Cardiac muscle cell (in vitro differentiated cells and primary cell): Measurements from ENCODE around the gene CACNA1S. TPM values are rescaled to one million over a fixed set of nuclear protein-coding genes. Genes with fewer than 3 reads are reported as not detected.

ENCODE experiments used
- DNase-seq, 2 donors: peaks; one replicate each; pipeline versions ENCODE4 v3.0.0 to v3.0.0-alpha.2; 2010 to 2017; ENCODE audit warnings: low read depth in 1 of 2, low spot score in 1 of 2
- H3K27ac ChIP-seq: fragments of 200-600 bp; sonication (generic); 2 replicates; pipeline ENCODE4 v1.5.1; 2016
- H3K27me3 ChIP-seq: fragments of 200-600 bp; sonication (generic); 2 replicates; pipeline ENCODE4 v1.6.0; 2016; ENCODE audit warnings: control low read depth
- H3K36me3 ChIP-seq: fragments of 200-600 bp; sonication (generic); 2 replicates; pipeline ENCODE4 v1.5.1; 2016; ENCODE audit warnings: control low read depth
- H3K4me1 ChIP-seq: fragments of 200-600 bp; sonication (generic); 2 replicates; pipeline ENCODE4 v1.8.1; 2017; ENCODE audit warnings: low read depth, mild to moderate bottlenecking, mixed run types
- H3K4me3 ChIP-seq: fragments of 200-600 bp; sonication (generic); 2 replicates; pipeline ENCODE4 v1.5.1; 2016; ENCODE audit warnings: mild to moderate bottlenecking
- H3K9me3 ChIP-seq: fragments of 200-600 bp; sonication (generic); 2 replicates; pipeline ENCODE4 v1.5.1; 2017; ENCODE audit warnings: low read depth, mild to moderate bottlenecking, control low read depth
- CTCF ChIP-seq: IDR thresholded peaks from 2 replicates; pipeline ENCODE4 v1.5.1; 2012; ENCODE audit warnings: low read depth, mild to moderate bottlenecking, low read length
- polyA plus RNA-seq: library from polyadenylated mRNA; unstranded; fragments of >200 nt; fragmentation: Nextera tagmentation; extraction: Ambion mirVana; gene quantifications from 2 replicates; pipeline ENCODE4 v1.2.1, GENCODE V29; 2016
- total RNA-seq: library from RNA; depleted of rRNA; stranded (reverse); fragments of >200 nt; gene quantifications from 2 replicates; pipeline ENCODE4 v1.2.3, GENCODE V29; 2016

The CACNA1S gene
- total and polyA plus RNA-seq, 2 experiments from 2014 or later: 0.30 TPM; not detected in 1

- no peaks in the 10 kb centered on the region for H3K9me3 ChIP-seq
- TF ChIP-seq CTCF: no peak
- H3K4me3 ChIP-seq: no peak overlapping the region
- no peak for DNase-seq
- no peaks in the 10 kb centered on the region for H3K4me1 ChIP-seq
- no peaks in the 10 kb centered on the region for H3K27me3 ChIP-seq
- peaks cover 65% of the 10 kb centered on the region for H3K36me3 ChIP-seq
- H3K27ac ChIP-seq: no peak overlapping the region
Measured at GRCh38 chr1:201145816-201146215, 33.6 kb upstream of the CACNA1S start.

- Histone ChIP-seq H3K4me1 (no peaks in the 10 kb centered on the region), H3K4me3 (no peak overlapping the region), H3K27ac (no peak overlapping the region), H3K27me3 (no peaks in the 10 kb centered on the region), H3K36me3 (peaks cover 59% of the 10 kb centered on the region), H3K9me3 (no peaks in the 10 kb centered on the region)
- no peak for TF ChIP-seq CTCF
- no peak for DNase-seq
Measured at GRCh38 chr1:201145132-201145531, 32.9 kb upstream of the CACNA1S start.

- DNase-seq: no peak
- Histone ChIP-seq H3K9me3 (no peaks in the 10 kb centered on the region), H3K36me3 (peaks cover 55% of the 10 kb centered on the region), H3K4me1 (no peaks in the 10 kb centered on the region), H3K27me3 (no peaks in the 10 kb centered on the region), H3K4me3 (no peak overlapping the region), H3K27ac (no peak overlapping the region)
- TF ChIP-seq CTCF: no peak
Measured at GRCh38 chr1:201144701-201145100, 32.5 kb upstream of the CACNA1S start.

GRCh38 chr1:201143726-201144635, 31.8 kb upstream of the CACNA1S start:
- peaks cover 50% of the 10 kb centered on the region for H3K36me3 ChIP-seq

More at GRCh38 chr1:201143726-201144635, 31.8 kb upstream of the CACNA1S start:
- Histone ChIP-seq H3K4me1 (no peaks in the 10 kb centered on the region), H3K4me3 (no peak overlapping the region), H3K9me3 (no peaks in the 10 kb centered on the region), H3K27me3 (no peaks in the 10 kb centered on the region), H3K27ac (no peak overlapping the region)
- DNase-seq: no peak
- no peak for TF ChIP-seq CTCF
